Measurements from ENCODE around the gene CD2AP. TPM values are rescaled to one million over a fixed set of nuclear protein-coding genes. Genes with fewer than 3 reads are reported as not detected.

The CD2AP gene
- total RNA-seq, 4 donors from 2014 or later = 21.1 to 27.3 (median 22.9) TPM

- ATAC-seq (ENCODE audit: low FRiP score) (no peak), DNase-seq (ENCODE audit: low spot score) (no peak)
- no peak for TF ChIP-seq CTCF (IDR thresholded peaks at IDR 0.05)
Observed at GRCh38 chr6:47648031-47648430, 170.4 kb downstream of the CD2AP start.

GRCh38 chr6:47650553-47651432 lies 173.2 kb downstream of the CD2AP start:
- DNase-seq (ENCODE audit: low spot score) = no peak
- no peak for TF ChIP-seq CTCF (IDR thresholded peaks at IDR 0.05)
- no peak for ATAC-seq (ENCODE audit: low FRiP score)

GRCh38 chr6:47651505-47651944 lies 173.9 kb downstream of the CD2AP start:
- ATAC-seq (ENCODE audit: low FRiP score) = peak; percentile 38
- DNase-seq (ENCODE audit: low spot score) = no peak
- TF ChIP-seq CTCF (IDR thresholded peaks at IDR 0.05) = no peak

GRCh38 chr6:47653706-47654105 lies 176.1 kb downstream of the CD2AP start:
- ATAC-seq (ENCODE audit: low FRiP score) = no peak
- DNase-seq (ENCODE audit: low spot score) = no peak
- no peak for TF ChIP-seq CTCF (IDR thresholded peaks at IDR 0.05)

GRCh38 chr6:47654255-47654654 lies 176.7 kb downstream of the CD2AP start:
- ATAC-seq (ENCODE audit: low FRiP score) (no peak), DNase-seq (ENCODE audit: low spot score) (no peak)
- no peak for TF ChIP-seq CTCF (IDR thresholded peaks at IDR 0.05)

GRCh38 chr6:47655719-47656595 lies 178.4 kb downstream of the CD2AP start:
- no peak for DNase-seq (ENCODE audit: low spot score)
- TF ChIP-seq CTCF (IDR thresholded peaks at IDR 0.05) = no peak
- no peak for ATAC-seq (ENCODE audit: low FRiP score)
